ENCODE results near the gene UHMK1.
"Not testable (repeated sequence)": the region's sequence is repeated elsewhere in the genome, so short reads cannot be mapped to it uniquely, and the experiment has no call there.

The UHMK1 gene

DNA sequence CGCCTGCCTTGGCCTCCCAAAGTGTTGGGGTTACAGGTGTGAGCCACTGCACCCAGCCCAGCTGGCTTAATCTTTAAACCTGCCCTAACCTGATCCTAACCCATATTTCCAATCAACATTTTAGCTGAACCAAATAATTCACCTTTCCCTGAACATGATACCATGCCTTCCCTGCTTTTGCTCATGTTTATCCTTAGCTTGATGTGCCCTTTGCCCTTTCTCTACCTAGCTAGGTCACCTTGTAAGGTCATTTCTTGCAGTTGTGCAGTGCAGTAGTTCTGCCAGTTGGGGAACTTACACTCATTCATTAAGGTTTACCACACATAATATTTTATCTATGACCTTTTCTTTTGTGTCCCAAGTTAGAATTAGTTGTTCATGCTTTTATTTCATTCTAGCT, 69.3 kb downstream of the UHMK1 start:
- DNase-seq (ENCODE audit: low read depth in 2 of 2) = no peak

DNA sequence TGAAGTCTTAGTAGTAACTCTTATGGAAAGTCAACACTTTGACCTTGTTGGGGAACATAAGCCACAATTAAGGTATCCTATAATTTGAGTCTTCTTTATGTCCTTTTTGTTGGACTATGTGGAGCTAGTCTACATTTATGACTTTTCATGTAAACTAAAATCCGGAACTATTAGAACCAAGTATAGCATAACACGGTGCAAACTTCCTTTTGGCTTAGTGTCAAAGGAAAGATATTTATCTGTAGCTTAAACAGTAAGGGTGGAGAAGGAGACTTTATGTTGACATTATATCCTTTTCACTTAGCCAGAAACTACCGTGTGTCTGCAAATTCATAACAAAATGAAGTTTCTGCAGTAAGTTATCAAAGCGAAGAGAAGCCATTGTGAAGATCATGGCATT, 71.2 kb downstream of the UHMK1 start:
- DNase-seq (ENCODE audit: low read depth in 2 of 2) = no peak

- no peak for DNase-seq (ENCODE audit: low read depth in 2 of 2)
These were observed 73.1 kb downstream of the UHMK1 start for GRCh38 chr1:162570718-162571117.

DNA sequence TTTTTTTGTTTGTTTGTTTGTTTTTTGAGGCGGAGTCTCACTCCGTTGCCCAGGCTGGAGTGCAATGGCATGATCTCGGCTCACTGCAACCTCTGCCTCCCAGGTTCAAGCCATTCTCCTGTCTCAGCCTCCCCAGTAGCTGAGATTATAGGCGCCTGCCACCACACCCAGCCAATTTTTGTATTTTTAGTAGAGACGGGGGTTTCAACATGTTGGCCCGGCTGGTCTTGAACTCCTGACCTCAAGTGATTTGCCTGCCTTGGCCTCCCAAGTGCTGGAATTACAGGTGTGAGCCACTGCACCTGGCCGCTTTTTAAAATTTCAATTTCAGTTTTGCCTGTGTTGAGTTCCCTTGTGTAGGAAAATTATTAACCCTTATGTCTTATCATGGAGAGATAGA, 73.5 kb downstream of the UHMK1 start:
- DNase-seq (ENCODE audit: low read depth in 2 of 2) = not testable (repeated sequence)

GRCh38 chr1:162571696-162572095, 74.1 kb downstream of the UHMK1 start:
- no peak for DNase-seq (ENCODE audit: low read depth in 2 of 2)

- no peak for DNase-seq (ENCODE audit: low read depth in 2 of 2)
These were observed 75.5 kb downstream of the UHMK1 start for GRCh38 chr1:162573136-162573535.

- DNase-seq (ENCODE audit: low read depth in 2 of 2) = no peak
These were observed 80.6 kb downstream of the UHMK1 start for GRCh38 chr1:162578071-162578700.

- no peak for DNase-seq (ENCODE audit: low read depth in 2 of 2)
These were observed 81.3 kb downstream of the UHMK1 start for GRCh38 chr1:162578936-162579335.

Data from stimulated activated CD4-positive, alpha-beta T cell treated with anti-CD3 and anti-CD28 coated beads, Interleukin-1b, Interleukin-23, amount 100 ng/mL, for 1 hour (primary cell).